Vagina (tissue), 2 donors: ENCODE results near the gene CCDC92.

Source experiments
- POLR2A ChIP-seq, 2 donors: fragments of 450-650 bp; IDR thresholded peaks; one replicate each; pipeline ENCODE4 v1.6.1; 2017; ENCODE audit warnings: antibody characterized with exemption in 2 of 2, mild to moderate bottlenecking in 2 of 2, moderate library complexity in 2 of 2
- TF ChIP-seq, protein P1 (sequence below), 3 experiments: fragments of 450-650 bp in 2 of 3; fragments of 200-600 bp in 1 of 3; sonication (generic) in 1 of 3; IDR thresholded peaks; one replicate each; pipeline ENCODE4 v1.5.1; 2017 to 2019; ENCODE audit warnings: antibody characterized with exemption in 3 of 3, mild to moderate bottlenecking in 2 of 3, moderate library complexity in 2 of 3

DNA sequence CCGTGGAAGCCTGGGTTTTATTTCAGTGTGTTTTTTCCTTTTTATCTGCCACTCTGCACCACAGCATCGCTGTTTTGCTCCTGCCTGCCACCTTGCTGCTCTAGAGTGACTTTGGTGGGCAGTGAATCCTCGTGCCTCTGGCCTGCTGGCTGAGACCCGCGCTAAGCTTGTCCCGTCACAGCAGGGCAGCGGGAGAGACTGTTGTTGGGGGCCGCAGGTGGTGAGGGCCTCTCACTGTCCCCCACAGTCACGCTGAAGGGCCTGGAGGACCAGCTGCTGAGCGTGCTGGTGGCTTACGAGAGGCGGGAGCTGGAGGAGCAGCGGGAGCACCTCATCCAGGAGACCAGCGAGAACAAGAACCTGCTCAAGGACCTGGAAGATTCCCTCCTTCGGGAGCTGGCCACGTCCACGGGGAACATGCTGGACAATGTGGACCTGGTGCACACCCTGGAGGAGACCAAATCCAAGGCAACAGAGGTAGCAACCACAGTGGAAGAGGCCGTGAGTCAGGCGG, 55.2 kb downstream of the CCDC92 start:
- TF ChIP-seq, protein P1, sequence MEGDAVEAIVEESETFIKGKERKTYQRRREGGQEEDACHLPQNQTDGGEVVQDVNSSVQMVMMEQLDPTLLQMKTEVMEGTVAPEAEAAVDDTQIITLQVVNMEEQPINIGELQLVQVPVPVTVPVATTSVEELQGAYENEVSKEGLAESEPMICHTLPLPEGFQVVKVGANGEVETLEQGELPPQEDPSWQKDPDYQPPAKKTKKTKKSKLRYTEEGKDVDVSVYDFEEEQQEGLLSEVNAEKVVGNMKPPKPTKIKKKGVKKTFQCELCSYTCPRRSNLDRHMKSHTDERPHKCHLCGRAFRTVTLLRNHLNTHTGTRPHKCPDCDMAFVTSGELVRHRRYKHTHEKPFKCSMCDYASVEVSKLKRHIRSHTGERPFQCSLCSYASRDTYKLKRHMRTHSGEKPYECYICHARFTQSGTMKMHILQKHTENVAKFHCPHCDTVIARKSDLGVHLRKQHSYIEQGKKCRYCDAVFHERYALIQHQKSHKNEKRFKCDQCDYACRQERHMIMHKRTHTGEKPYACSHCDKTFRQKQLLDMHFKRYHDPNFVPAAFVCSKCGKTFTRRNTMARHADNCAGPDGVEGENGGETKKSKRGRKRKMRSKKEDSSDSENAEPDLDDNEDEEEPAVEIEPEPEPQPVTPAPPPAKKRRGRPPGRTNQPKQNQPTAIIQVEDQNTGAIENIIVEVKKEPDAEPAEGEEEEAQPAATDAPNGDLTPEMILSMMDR (IDR thresholded peaks at IDR 0.05) = no peak
- no peak for TF ChIP-seq POLR2A (IDR thresholded peaks at IDR 0.05)
